HCT116 (cell line): ENCODE data around the gene SMR3B.

ENCODE experiments used
- EZH2 ChIP-seq: fragments of 200-600 bp; sonication (generic); IDR thresholded peaks from 2 replicates; pipeline ENCODE4 v1.6.1; 2017; ENCODE audit warnings: antibody characterized with exemption, mixed run types
- JUND ChIP-seq: IDR thresholded peaks from 2 replicates; pipeline ENCODE4 v1.6.1; 2012
- POLR2A ChIP-seq: IDR thresholded peaks from 2 replicates; pipeline ENCODE4 v1.7.0; 2011; ENCODE audit warnings: borderline replicate concordance; ENCODE audit not compliant: insufficient read depth, insufficient read length; ENCODE audit errors: extremely low read depth
- POLR2AphosphoS5 ChIP-seq: IDR thresholded peaks from 2 replicates; pipeline ENCODE4 v1.6.1; 2011; ENCODE audit warnings: mild to moderate bottlenecking, low read depth, low read length, moderate library complexity
- SIN3A ChIP-seq: IDR thresholded peaks from 2 replicates; pipeline ENCODE4 v1.6.1; 2012; ENCODE audit warnings: low read depth
- ZNF274 ChIP-seq: fragments of 200-500 bp; sonication (Bioruptor generic); IDR thresholded peaks from 2 replicates; pipeline ENCODE4 v1.6.1; 2014; ENCODE audit warnings: mild to moderate bottlenecking, low read depth, low read length, inconsistent platforms
- TF ChIP-seq, protein P1 (sequence below): IDR thresholded peaks from 2 replicates; pipeline ENCODE4 v1.6.1; 2012
- TF ChIP-seq, protein P2 (sequence below), 3 experiments: fragments of 200-600 bp in 1 of 3; sonication (generic) in 1 of 3; IDR thresholded peaks in 2 of 3; conservative IDR thresholded peaks in 1 of 3; 2 replicates each; pipeline ENCODE4 v1.5.1; 2012 to 2017; ENCODE audit warnings: low read depth in 2 of 3, low read length in 2 of 3, antibody characterized with exemption in 1 of 3, borderline replicate concordance in 1 of 3, control low read depth in 1 of 3, mild to moderate bottlenecking in 1 of 3, mixed read lengths in 1 of 3, mixed run types in 1 of 3, moderate library complexity in 1 of 3; ENCODE audit not compliant: insufficient read depth in 1 of 3
- TF ChIP-seq, protein P3 (sequence below): IDR thresholded peaks from 2 replicates; pipeline ENCODE4 v1.6.1; 2012; ENCODE audit warnings: low read depth

DNA sequence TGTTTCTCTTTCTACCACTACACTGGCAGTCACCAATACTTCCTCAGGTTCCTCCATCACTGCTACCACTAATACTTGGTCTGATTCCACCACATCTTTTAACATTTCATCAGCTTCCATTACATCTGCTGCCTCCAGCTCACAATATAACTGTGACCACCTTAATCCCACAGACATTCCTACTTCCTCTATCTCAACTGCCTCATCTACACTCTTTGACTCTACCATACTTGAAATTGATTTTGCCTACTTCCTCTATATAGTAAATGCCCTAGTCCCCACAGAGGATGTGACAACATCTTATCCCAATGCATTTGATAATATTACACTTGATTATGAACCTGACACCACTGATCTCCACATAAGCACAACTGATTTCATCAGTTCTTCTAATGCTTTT, 43.9 kb downstream of the SMR3B start:
- TF ChIP-seq, protein P1, sequence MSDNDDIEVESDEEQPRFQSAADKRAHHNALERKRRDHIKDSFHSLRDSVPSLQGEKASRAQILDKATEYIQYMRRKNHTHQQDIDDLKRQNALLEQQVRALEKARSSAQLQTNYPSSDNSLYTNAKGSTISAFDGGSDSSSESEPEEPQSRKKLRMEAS: no peak
- TF ChIP-seq, protein P2, sequence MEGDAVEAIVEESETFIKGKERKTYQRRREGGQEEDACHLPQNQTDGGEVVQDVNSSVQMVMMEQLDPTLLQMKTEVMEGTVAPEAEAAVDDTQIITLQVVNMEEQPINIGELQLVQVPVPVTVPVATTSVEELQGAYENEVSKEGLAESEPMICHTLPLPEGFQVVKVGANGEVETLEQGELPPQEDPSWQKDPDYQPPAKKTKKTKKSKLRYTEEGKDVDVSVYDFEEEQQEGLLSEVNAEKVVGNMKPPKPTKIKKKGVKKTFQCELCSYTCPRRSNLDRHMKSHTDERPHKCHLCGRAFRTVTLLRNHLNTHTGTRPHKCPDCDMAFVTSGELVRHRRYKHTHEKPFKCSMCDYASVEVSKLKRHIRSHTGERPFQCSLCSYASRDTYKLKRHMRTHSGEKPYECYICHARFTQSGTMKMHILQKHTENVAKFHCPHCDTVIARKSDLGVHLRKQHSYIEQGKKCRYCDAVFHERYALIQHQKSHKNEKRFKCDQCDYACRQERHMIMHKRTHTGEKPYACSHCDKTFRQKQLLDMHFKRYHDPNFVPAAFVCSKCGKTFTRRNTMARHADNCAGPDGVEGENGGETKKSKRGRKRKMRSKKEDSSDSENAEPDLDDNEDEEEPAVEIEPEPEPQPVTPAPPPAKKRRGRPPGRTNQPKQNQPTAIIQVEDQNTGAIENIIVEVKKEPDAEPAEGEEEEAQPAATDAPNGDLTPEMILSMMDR (IDR thresholded peaks at IDR 0.05 in 2 of 3, conservative IDR thresholded peaks at IDR 0.05 in 1 of 3; ENCODE audit: borderline replicate concordance in 1 of 3, insufficient read depth in 1 of 3, low read depth in 2 of 3, low read length in 2 of 3): no peak
- no peak for TF ChIP-seq SIN3A
- TF ChIP-seq JUND: no peak
- no peak for TF ChIP-seq POLR2A
- TF ChIP-seq, protein P3, sequence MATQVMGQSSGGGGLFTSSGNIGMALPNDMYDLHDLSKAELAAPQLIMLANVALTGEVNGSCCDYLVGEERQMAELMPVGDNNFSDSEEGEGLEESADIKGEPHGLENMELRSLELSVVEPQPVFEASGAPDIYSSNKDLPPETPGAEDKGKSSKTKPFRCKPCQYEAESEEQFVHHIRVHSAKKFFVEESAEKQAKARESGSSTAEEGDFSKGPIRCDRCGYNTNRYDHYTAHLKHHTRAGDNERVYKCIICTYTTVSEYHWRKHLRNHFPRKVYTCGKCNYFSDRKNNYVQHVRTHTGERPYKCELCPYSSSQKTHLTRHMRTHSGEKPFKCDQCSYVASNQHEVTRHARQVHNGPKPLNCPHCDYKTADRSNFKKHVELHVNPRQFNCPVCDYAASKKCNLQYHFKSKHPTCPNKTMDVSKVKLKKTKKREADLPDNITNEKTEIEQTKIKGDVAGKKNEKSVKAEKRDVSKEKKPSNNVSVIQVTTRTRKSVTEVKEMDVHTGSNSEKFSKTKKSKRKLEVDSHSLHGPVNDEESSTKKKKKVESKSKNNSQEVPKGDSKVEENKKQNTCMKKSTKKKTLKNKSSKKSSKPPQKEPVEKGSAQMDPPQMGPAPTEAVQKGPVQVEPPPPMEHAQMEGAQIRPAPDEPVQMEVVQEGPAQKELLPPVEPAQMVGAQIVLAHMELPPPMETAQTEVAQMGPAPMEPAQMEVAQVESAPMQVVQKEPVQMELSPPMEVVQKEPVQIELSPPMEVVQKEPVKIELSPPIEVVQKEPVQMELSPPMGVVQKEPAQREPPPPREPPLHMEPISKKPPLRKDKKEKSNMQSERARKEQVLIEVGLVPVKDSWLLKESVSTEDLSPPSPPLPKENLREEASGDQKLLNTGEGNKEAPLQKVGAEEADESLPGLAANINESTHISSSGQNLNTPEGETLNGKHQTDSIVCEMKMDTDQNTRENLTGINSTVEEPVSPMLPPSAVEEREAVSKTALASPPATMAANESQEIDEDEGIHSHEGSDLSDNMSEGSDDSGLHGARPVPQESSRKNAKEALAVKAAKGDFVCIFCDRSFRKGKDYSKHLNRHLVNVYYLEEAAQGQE: no peak
- TF ChIP-seq EZH2: no peak
- TF ChIP-seq ZNF274: no peak
- no peak for TF ChIP-seq POLR2AphosphoS5
